Measurements from ENCODE around the gene PALMD.

Gene PALMD

GRCh38 chr1:99641558-99641957, 4.4 kb upstream of the PALMD start:
- no peak overlapping the region for H3K4me3 ChIP-seq (replicated peaks in 1 of 2; ENCODE audit: low read depth in 2 of 2, low read length in 2 of 2)
- no peak for TF ChIP-seq CTCF (IDR thresholded peaks at IDR 0.05; ENCODE audit: low read depth, low read length)
- DNase-seq (ENCODE audit: low read depth in 2 of 2): no peak

GRCh38 chr1:99642053-99642452, 3.9 kb upstream of the PALMD start:
- H3K4me3 ChIP-seq (replicated peaks in 1 of 2; ENCODE audit: low read depth in 2 of 2, low read length in 2 of 2): no peak overlapping the region
- no peak for TF ChIP-seq CTCF (IDR thresholded peaks at IDR 0.05; ENCODE audit: low read depth, low read length)
- no peak for DNase-seq (ENCODE audit: low read depth in 2 of 2)

GRCh38 chr1:99643021-99643779, 2.7 kb upstream of the PALMD start:
- no peak for TF ChIP-seq CTCF (IDR thresholded peaks at IDR 0.05; ENCODE audit: low read depth, low read length)
- no peak overlapping the region for H3K4me3 ChIP-seq (replicated peaks in 1 of 2; ENCODE audit: low read depth in 2 of 2, low read length in 2 of 2)
- DNase-seq (ENCODE audit: low read depth in 2 of 2): peak in 1 of 2 donors; percentile 52

- no peak overlapping the region for H3K4me3 ChIP-seq (replicated peaks in 1 of 2; ENCODE audit: low read depth in 2 of 2, low read length in 2 of 2)
- DNase-seq (ENCODE audit: low read depth in 2 of 2): no peak
- no peak for TF ChIP-seq CTCF (IDR thresholded peaks at IDR 0.05; ENCODE audit: low read depth, low read length)
These were observed 1.5 kb upstream of the PALMD start for GRCh38 chr1:99644279-99645004.

- TF ChIP-seq CTCF (IDR thresholded peaks at IDR 0.05; ENCODE audit: low read depth, low read length): no peak
- peak overlapping the region in 1 of 2 donors; percentile 54 for H3K4me3 ChIP-seq (replicated peaks in 1 of 2; ENCODE audit: low read depth in 2 of 2, low read length in 2 of 2)
- peak; percentile 81 to 87 for DNase-seq (ENCODE audit: low read depth in 2 of 2)
These were observed 710 bp upstream of the PALMD start for GRCh38 chr1:99645203-99645602.

GRCh38 chr1:99646868-99647267, 955 bp downstream of the PALMD start:
- H3K4me3 ChIP-seq (replicated peaks in 1 of 2; ENCODE audit: low read depth in 2 of 2, low read length in 2 of 2): peak overlapping the region; percentile 14 to 54
- no peak for DNase-seq (ENCODE audit: low read depth in 2 of 2)
- TF ChIP-seq CTCF (IDR thresholded peaks at IDR 0.05; ENCODE audit: low read depth, low read length): no peak
